WTC11 (cell line): Measurements from ENCODE around the gene ASPN. TPM values are rescaled to one million over a fixed set of nuclear protein-coding genes. Genes with fewer than 3 reads are reported as not detected.

Experiments used
- ATAC-seq: fragments of 200-7000 bp; cut with Tn5 transposase; 2 replicates; pipeline ENCODE4 v1.10.0; 2021; ENCODE audit warnings: mild to moderate bottlenecking, moderate library complexity
- CTCF ChIA-PET: fragments of 300-600 bp; sonication (Branson Sonifier 250); formaldehyde crosslinking; loops from one replicate; lab custom pipeline; 2021; ENCODE audit warnings: antibody characterized with exemption; lab: Charles Lee
- POLR2A ChIA-PET: fragments of 350-600 bp; sonication (Branson Sonifier 250); formaldehyde crosslinking; loops from one replicate; lab custom pipeline; 2021; ENCODE audit warnings: antibody characterized with exemption; lab: Charles Lee
- DNase-seq: peaks from one replicate; pipeline ENCODE4 v3.0.0; 2021; ENCODE audit warnings: low spot score
- H3K27ac Mint-ChIP-seq: 2 replicates; pipeline ENCODE4 v1.8.0; 2021; ENCODE audit warnings: mixed read lengths
- H3K27me3 Mint-ChIP-seq: 2 replicates; pipeline ENCODE4 v1.8.0; 2021; ENCODE audit warnings: low read depth, mild to moderate bottlenecking, moderate library complexity, mixed read lengths
- H3K36me3 Mint-ChIP-seq: 2 replicates; pipeline ENCODE4 v1.8.0; 2021; ENCODE audit warnings: mixed read lengths
- H3K4me1 Mint-ChIP-seq: 2 replicates; pipeline ENCODE4 v1.8.0; 2022; ENCODE audit warnings: mixed read lengths
- H3K4me3 Mint-ChIP-seq: 2 replicates; pipeline ENCODE4 v1.8.0; 2021; ENCODE audit warnings: mild to moderate bottlenecking, moderate library complexity, mixed read lengths
- H3K9me3 Mint-ChIP-seq: 2 replicates; pipeline ENCODE4 v1.8.0; 2021; ENCODE audit warnings: mixed read lengths
- ATF1 ChIP-seq: sonication (generic); formaldehyde crosslinking; IDR thresholded peaks from 2 replicates; pipeline ENCODE4 v1.8.1; 2023; ENCODE audit warnings: mild to moderate bottlenecking, moderate library complexity, missing genetic modification reagents
- CBFB ChIP-seq: sonication (generic); formaldehyde crosslinking; IDR thresholded peaks from 2 replicates; pipeline ENCODE4 v1.8.1; 2022; ENCODE audit warnings: mild to moderate bottlenecking, low read depth, missing genetic modification reagents
- CDX4 ChIP-seq: fragments of 250-450 bp; sonication (Bioruptor Pico); IDR thresholded peaks from 2 replicates; pipeline ENCODE4 v1.9.0; 2021; ENCODE audit warnings: moderate library complexity, mild to moderate bottlenecking, inconsistent platforms, borderline replicate concordance
- E2F1 ChIP-seq: sonication (generic); formaldehyde crosslinking; IDR thresholded peaks from 2 replicates; pipeline ENCODE4 v1.8.0; 2022; ENCODE audit warnings: mild to moderate bottlenecking, missing genetic modification reagents
- E2F4 ChIP-seq: sonication (generic); formaldehyde crosslinking; IDR thresholded peaks from 2 replicates; pipeline ENCODE4 v1.8.1; 2022; ENCODE audit warnings: low read depth, mild to moderate bottlenecking, moderate library complexity, missing genetic modification reagents, borderline replicate concordance
- ETV6 ChIP-seq: sonication (generic); formaldehyde crosslinking; IDR thresholded peaks from 2 replicates; pipeline ENCODE4 v1.8.1; 2022; ENCODE audit warnings: mild to moderate bottlenecking, missing genetic modification reagents
- FOXP1 ChIP-seq: sonication (generic); formaldehyde crosslinking; IDR thresholded peaks from 2 replicates; pipeline ENCODE4 v1.8.0; 2022; ENCODE audit warnings: missing genetic modification reagents, mild to moderate bottlenecking, moderate library complexity, borderline replicate concordance
- GABPB1 ChIP-seq: sonication (generic); formaldehyde crosslinking; IDR thresholded peaks from 2 replicates; pipeline ENCODE4 v1.8.1; 2023; ENCODE audit warnings: mild to moderate bottlenecking, missing genetic modification reagents
- GRHL2 ChIP-seq: fragments of 250-450 bp; sonication (Bioruptor Pico); IDR thresholded peaks from 2 replicates; pipeline ENCODE4 v1.8.0; 2022; ENCODE audit warnings: mild to moderate bottlenecking, moderate library complexity; ENCODE audit not compliant: insufficient replicate concordance, severe bottlenecking
- GTF2I ChIP-seq: fragments of 250-450 bp; sonication (Bioruptor Pico); conservative IDR thresholded peaks from 2 replicates; pipeline ENCODE4 v1.4.0; 2021; ENCODE audit warnings: mild to moderate bottlenecking
- JAZF1 ChIP-seq: fragments of 250-450 bp; sonication (Bioruptor Pico); IDR thresholded peaks from 2 replicates; pipeline ENCODE4 v1.9.0; 2021; ENCODE audit warnings: moderate library complexity, mild to moderate bottlenecking, inconsistent platforms
- MXD4 ChIP-seq: fragments of 250-450 bp; sonication (Bioruptor Pico); IDR thresholded peaks from 2 replicates; pipeline ENCODE4 v1.8.0; 2021; ENCODE audit warnings: mild to moderate bottlenecking, moderate library complexity, borderline replicate concordance
- NFATC4 ChIP-seq: fragments of 250-450 bp; sonication (Bioruptor Pico); IDR thresholded peaks from 2 replicates; pipeline ENCODE4 v1.9.0; 2021; ENCODE audit warnings: mild to moderate bottlenecking
- NFE2L1 ChIP-seq: sonication (generic); formaldehyde crosslinking; IDR thresholded peaks from 2 replicates; pipeline ENCODE4 v1.8.1; 2023; ENCODE audit warnings: missing genetic modification reagents
- NR1H2 ChIP-seq: sonication (generic); formaldehyde crosslinking; IDR thresholded peaks from 2 replicates; pipeline ENCODE4 v1.9.0; 2021; ENCODE audit warnings: mild to moderate bottlenecking, moderate library complexity, missing genetic modification reagents
- NR2C2 ChIP-seq: sonication (generic); formaldehyde crosslinking; IDR thresholded peaks from 2 replicates; pipeline ENCODE4 v1.8.0; 2022; ENCODE audit warnings: mild to moderate bottlenecking, missing genetic modification reagents
- OVOL2 ChIP-seq: fragments of 250-450 bp; sonication (Bioruptor Pico); IDR thresholded peaks from 2 replicates; pipeline ENCODE4 v1.9.0; 2021; ENCODE audit warnings: mild to moderate bottlenecking, borderline replicate concordance
- RORB ChIP-seq: fragments of 250-450 bp; sonication (Bioruptor Pico); IDR thresholded peaks from 2 replicates; pipeline ENCODE4 v1.9.0; 2021; ENCODE audit warnings: mild to moderate bottlenecking
- SP1 ChIP-seq: sonication (generic); formaldehyde crosslinking; conservative IDR thresholded peaks from 2 replicates; pipeline ENCODE4 v1.8.1; 2022; ENCODE audit warnings: missing genetic modification reagents
- TEAD1 ChIP-seq: sonication (generic); formaldehyde crosslinking; IDR thresholded peaks from 2 replicates; pipeline ENCODE4 v1.8.0; 2022; ENCODE audit warnings: mild to moderate bottlenecking, missing genetic modification reagents
- ZNF121 ChIP-seq: sonication (generic); formaldehyde crosslinking; IDR thresholded peaks from 2 replicates; pipeline ENCODE4 v1.8.0; 2023; ENCODE audit warnings: missing genetic modification reagents
- ZNF138 ChIP-seq: sonication (generic); formaldehyde crosslinking; conservative IDR thresholded peaks from 2 replicates; pipeline ENCODE4 v1.8.1; 2022; ENCODE audit warnings: mild to moderate bottlenecking, moderate library complexity, missing genetic modification reagents
- ZNF263 ChIP-seq: sonication (generic); formaldehyde crosslinking; IDR thresholded peaks from 2 replicates; pipeline ENCODE4 v1.8.1; 2022; ENCODE audit warnings: low read depth, mild to moderate bottlenecking, moderate library complexity, missing genetic modification reagents
- ZNF317 ChIP-seq: sonication (generic); formaldehyde crosslinking; IDR thresholded peaks from 2 replicates; pipeline ENCODE4 v1.8.1; 2023; ENCODE audit warnings: low read depth, mild to moderate bottlenecking, moderate library complexity, missing genetic modification reagents, borderline replicate concordance
- ZNF396 ChIP-seq: fragments of 250-450 bp; sonication (Bioruptor Pico); IDR thresholded peaks from 2 replicates; pipeline ENCODE4 v1.8.0; 2021; ENCODE audit warnings: mild to moderate bottlenecking, moderate library complexity, borderline replicate concordance
- ZNF423 ChIP-seq: fragments of 250-450 bp; sonication (Bioruptor Pico); IDR thresholded peaks from 2 replicates; pipeline ENCODE4 v2.1.2; 2022; ENCODE audit warnings: mild to moderate bottlenecking, moderate library complexity
- ZNF671 ChIP-seq: fragments of 250-450 bp; sonication (Bioruptor Pico); IDR thresholded peaks from 2 replicates; pipeline ENCODE4 v1.8.0; 2021; ENCODE audit warnings: mild to moderate bottlenecking
- total RNA-seq: library from RNA; stranded (reverse); gene quantifications from 3 replicates; pipeline ENCODE4 v1.2.3, GENCODE V29; 2021
- TF ChIP-seq, protein P1 (sequence below): sonication (generic); formaldehyde crosslinking; IDR thresholded peaks from 2 replicates; pipeline ENCODE4 v1.8.0; 2022; ENCODE audit warnings: mild to moderate bottlenecking, missing genetic modification reagents
- TF ChIP-seq, protein P2 (sequence below): sonication (generic); formaldehyde crosslinking; IDR thresholded peaks from 2 replicates; pipeline ENCODE4 v1.8.0; 2022; ENCODE audit warnings: missing genetic modification reagents

The ASPN gene
- total RNA-seq, 1 experiment from 2014 or later: not detected

DNA sequence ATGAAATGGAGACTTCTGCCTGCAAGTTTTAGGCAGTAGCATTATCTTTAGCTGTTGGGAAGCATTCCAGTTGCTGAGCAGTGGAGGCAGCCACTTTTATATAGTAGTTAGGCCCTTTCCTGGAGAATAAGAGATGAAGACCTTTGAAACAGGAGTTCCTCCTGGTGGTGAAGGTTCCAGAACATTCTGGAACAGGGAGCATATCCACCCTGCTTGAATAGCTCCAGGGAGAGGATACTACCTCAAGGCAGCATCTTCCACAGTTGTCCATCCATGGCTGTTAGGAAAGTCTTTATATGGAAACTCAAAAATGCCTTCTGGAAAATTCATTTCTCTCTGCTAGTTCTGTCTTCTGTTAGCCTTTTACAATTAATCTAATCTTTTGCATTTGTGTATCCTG is 3.0 kb downstream of the ASPN start:
- TF ChIP-seq ETV6 (CRISPR knock-in tag) (no peak), NFE2L1 (CRISPR knock-in tag) (no peak), CDX4 (CRISPR knock-in tag) (no peak), ZNF138 (CRISPR knock-in tag) (no peak), NR1H2 (no peak), JAZF1 (CRISPR knock-in tag) (no peak), ZNF121 (no peak), RORB (no peak), SP1 (CRISPR knock-in tag) (no peak)
- TF ChIP-seq, protein P1, sequence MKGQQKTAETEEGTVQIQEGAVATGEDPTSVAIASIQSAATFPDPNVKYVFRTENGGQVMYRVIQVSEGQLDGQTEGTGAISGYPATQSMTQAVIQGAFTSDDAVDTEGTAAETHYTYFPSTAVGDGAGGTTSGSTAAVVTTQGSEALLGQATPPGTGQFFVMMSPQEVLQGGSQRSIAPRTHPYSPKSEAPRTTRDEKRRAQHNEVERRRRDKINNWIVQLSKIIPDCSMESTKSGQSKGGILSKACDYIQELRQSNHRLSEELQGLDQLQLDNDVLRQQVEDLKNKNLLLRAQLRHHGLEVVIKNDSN (CRISPR knock-in tag): no peak
- Mint-ChIP-seq H3K9me3 (peaks cover 4% of the 10 kb centered on the region), H3K27ac (no peak overlapping the region), H3K4me3 (no peak overlapping the region), H3K36me3 (peaks cover 2% of the 10 kb centered on the region; the same call in 1 of the 2 replicates), H3K27me3 (no peaks in the 10 kb centered on the region), H3K4me1 (peaks cover 17% of the 10 kb centered on the region)
- no peak for ATAC-seq
- POLR2A ChIA-PET: no interaction called here
- DNase-seq: no peak
- CTCF ChIA-PET: no interaction called here

GRCh38 chr9:92478783-92479182 is 3.5 kb downstream of the ASPN start:
- no peak overlapping the region for H3K4me3 Mint-ChIP-seq

GRCh38 chr9:92476962-92477361 is 5.3 kb downstream of the ASPN start:
- peaks cover 4% of the 10 kb centered on the region for H3K9me3 Mint-ChIP-seq
- H3K27me3 Mint-ChIP-seq: no peaks in the 10 kb centered on the region
- ATAC-seq (no peak), DNase-seq (no peak)
- H3K4me3 Mint-ChIP-seq: no peak overlapping the region
- no peak overlapping the region for H3K27ac Mint-ChIP-seq
- peaks cover 2% of the 10 kb centered on the region; the same call in 1 of the 2 replicates for H3K36me3 Mint-ChIP-seq
- ChIA-PET POLR2A (no interaction called here), CTCF (no interaction called here)
- peaks cover 17% of the 10 kb centered on the region for H3K4me1 Mint-ChIP-seq
- no peak for TF ChIP-seq CDX4 (CRISPR knock-in tag)
- no peak for TF ChIP-seq ZNF263 (CRISPR knock-in tag)
- TF ChIP-seq E2F1 (CRISPR knock-in tag): no peak
- TF ChIP-seq ZNF396 (CRISPR knock-in tag): no peak
- TF ChIP-seq GRHL2 (CRISPR knock-in tag): no peak
- TF ChIP-seq, protein P2, sequence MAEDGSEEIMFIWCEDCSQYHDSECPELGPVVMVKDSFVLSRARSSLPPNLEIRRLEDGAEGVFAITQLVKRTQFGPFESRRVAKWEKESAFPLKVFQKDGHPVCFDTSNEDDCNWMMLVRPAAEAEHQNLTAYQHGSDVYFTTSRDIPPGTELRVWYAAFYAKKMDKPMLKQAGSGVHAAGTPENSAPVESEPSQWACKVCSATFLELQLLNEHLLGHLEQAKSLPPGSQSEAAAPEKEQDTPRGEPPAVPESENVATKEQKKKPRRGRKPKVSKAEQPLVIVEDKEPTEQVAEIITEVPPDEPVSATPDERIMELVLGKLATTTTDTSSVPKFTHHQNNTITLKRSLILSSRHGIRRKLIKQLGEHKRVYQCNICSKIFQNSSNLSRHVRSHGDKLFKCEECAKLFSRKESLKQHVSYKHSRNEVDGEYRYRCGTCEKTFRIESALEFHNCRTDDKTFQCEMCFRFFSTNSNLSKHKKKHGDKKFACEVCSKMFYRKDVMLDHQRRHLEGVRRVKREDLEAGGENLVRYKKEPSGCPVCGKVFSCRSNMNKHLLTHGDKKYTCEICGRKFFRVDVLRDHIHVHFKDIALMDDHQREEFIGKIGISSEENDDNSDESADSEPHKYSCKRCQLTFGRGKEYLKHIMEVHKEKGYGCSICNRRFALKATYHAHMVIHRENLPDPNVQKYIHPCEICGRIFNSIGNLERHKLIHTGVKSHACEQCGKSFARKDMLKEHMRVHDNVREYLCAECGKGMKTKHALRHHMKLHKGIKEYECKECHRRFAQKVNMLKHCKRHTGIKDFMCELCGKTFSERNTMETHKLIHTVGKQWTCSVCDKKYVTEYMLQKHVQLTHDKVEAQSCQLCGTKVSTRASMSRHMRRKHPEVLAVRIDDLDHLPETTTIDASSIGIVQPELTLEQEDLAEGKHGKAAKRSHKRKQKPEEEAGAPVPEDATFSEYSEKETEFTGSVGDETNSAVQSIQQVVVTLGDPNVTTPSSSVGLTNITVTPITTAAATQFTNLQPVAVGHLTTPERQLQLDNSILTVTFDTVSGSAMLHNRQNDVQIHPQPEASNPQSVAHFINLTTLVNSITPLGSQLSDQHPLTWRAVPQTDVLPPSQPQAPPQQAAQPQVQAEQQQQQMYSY: no peak
- no peak for TF ChIP-seq FOXP1
- TF ChIP-seq OVOL2 (CRISPR knock-in tag): no peak
- TF ChIP-seq CBFB (CRISPR knock-in tag): no peak
- no peak for TF ChIP-seq TEAD1 (CRISPR knock-in tag)
- no peak for TF ChIP-seq E2F4
- TF ChIP-seq RORB: no peak
- TF ChIP-seq ZNF671 (CRISPR knock-in tag): no peak
- no peak for TF ChIP-seq NFATC4 (CRISPR knock-in tag)

More at GRCh38 chr9:92478783-92479182, 3.5 kb downstream of the ASPN start:
- DNase-seq: no peak
- Mint-ChIP-seq H3K27ac (no peak overlapping the region; the same call in 1 of the 2 replicates), H3K4me1 (peaks cover 17% of the 10 kb centered on the region), H3K9me3 (peaks cover 4% of the 10 kb centered on the region), H3K36me3 (peaks cover 2% of the 10 kb centered on the region; the same call in 1 of the 2 replicates), H3K27me3 (no peaks in the 10 kb centered on the region)
- ChIA-PET POLR2A (no interaction called here), CTCF (no interaction called here)
- ATAC-seq: no peak
- TF ChIP-seq ZNF423 (CRISPR knock-in tag) (no peak), ZNF317 (CRISPR knock-in tag) (no peak), ATF1 (CRISPR knock-in tag) (no peak), GTF2I (CRISPR knock-in tag) (no peak), GABPB1 (CRISPR knock-in tag) (no peak), NR2C2 (no peak), CDX4 (CRISPR knock-in tag) (no peak), MXD4 (CRISPR knock-in tag) (no peak)
